HG03280 (cell line): Measurements from ENCODE around the gene SORBS2.
"Not testable (repeated sequence)": the region's sequence is repeated elsewhere in the genome, so short reads cannot be mapped to it uniquely, and the experiment has no call there.

Source experiments
- ATAC-seq: cut with Tn5 transposase; IDR thresholded peaks from one replicate; pipeline ENCODE4 v1.9.1; 2021; ENCODE audit warnings: mild to moderate bottlenecking, moderate library complexity; ENCODE audit not compliant: unreplicated experiment

The SORBS2 gene

GRCh38 chr4:185573651-185574199, 238.3 kb downstream of the SORBS2 start:
- no peak for ATAC-seq

DNA sequence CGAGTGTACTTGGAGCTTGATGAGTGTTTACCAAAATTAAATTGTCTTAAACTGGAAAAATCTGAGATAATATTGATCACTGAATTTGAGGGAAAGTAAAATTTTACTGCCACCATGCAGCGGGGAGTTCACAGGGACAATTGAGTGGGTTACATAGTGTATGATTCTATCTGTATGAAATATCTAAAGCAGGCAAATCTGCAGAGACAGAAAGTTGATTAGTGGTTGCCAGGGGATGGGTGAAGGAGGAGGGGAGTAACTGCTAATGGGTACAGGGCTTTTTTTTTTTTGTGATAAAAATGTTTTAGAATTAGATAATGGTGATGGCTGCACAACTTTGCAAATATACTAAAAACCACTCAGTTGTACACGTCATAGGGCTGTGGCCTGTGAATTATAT, 241.3 kb downstream of the SORBS2 start:
- ATAC-seq: no peak

DNA sequence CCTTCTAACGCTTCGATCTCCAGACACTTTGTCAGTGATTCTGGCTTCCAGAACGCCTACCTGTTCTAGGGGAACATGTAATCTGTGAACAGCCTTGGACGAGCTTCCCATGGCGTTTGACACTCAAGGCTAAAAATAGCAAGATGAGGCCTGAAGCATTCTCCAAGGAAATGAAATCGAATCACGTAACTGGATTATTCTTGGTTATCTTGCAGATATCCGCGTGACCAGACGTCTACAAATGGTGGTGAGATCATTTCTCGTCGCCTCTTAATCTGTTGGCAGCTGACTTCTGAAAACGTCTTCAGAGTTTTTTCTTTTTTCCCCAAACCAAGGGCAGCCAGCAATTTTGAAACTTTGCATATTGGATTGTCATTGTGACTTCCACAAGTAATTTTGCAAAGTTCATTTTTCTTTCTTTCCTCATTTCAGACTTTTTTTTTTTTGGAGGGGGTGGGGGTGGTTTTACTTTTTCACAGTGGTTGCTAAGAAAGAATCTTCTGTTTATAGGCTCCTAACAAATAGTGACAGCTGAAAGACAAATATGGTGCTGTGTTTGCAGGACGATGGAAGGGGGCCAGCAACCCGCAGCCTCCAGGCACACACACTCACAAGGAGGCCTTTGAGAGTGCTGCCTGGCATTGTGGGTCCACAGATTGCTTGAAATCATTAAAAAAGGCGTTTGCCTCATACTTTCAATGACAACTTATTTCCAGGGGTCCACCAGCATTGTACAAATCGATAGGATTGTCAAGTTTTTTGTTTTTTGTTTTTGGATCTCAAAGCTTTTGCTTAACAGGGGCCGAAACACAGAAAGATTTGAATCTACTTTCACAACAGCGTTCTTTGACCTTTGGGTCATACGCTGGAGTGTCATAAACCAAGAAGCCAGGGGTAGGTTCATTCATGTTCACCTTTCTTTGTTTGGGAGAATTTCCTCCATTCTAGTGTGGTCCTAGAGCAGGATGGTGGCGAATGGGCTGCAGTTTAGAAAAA, 244.3 kb downstream of the SORBS2 start:
- ATAC-seq: no peak

GRCh38 chr4:185566972-185567371, 245.0 kb downstream of the SORBS2 start:
- ATAC-seq: no peak

GRCh38 chr4:185566425-185566824, 245.6 kb downstream of the SORBS2 start:
- no peak for ATAC-seq

DNA sequence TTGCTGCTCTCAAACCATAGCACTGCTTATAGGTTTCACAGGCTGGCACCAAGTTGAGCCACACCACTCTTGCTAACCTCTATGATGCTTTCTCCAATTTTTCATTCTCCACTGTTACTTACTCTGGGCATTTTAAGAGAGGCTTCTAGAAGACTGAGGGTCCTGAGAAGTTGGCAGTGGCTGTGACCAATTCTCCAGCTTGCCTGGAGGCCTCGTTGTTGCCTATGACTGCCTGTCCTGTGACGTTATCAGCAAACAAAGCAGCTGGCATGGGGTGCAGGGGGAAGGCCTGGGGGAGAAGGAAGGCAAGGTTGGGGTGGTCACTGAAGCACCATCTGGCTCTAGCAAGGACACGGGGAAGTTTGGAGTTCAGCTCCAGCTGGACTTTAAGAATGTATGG, 246.3 kb downstream of the SORBS2 start:
- no peak for ATAC-seq

- ATAC-seq: no peak
These were observed 247.6 kb downstream of the SORBS2 start for GRCh38 chr4:185564349-185564748.

DNA sequence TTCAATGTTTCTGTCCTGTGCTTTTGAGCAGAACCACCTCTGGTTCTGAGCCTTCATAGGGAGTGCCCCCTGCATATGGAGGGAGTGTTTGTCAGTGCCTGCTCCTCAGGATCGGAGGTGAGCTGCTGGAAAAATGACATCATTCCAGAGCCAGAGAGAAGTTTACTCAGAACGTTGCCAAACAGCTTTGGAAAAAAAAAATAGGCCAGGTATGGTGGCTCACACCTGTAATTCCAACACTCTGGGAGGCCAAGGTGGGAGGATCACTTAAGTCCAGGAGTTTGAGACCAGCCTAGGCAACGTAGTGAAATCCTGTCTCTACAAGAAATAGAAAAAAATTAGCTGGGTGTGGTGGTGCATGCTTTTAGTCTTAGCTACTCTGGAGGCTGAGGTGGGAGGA, 249.5 kb downstream of the SORBS2 start:
- ATAC-seq: no peak

GRCh38 chr4:185560316-185560715, 251.7 kb downstream of the SORBS2 start:
- no peak for ATAC-seq

- no peak for ATAC-seq
These were observed 252.1 kb downstream of the SORBS2 start for GRCh38 chr4:185559915-185560281.

DNA sequence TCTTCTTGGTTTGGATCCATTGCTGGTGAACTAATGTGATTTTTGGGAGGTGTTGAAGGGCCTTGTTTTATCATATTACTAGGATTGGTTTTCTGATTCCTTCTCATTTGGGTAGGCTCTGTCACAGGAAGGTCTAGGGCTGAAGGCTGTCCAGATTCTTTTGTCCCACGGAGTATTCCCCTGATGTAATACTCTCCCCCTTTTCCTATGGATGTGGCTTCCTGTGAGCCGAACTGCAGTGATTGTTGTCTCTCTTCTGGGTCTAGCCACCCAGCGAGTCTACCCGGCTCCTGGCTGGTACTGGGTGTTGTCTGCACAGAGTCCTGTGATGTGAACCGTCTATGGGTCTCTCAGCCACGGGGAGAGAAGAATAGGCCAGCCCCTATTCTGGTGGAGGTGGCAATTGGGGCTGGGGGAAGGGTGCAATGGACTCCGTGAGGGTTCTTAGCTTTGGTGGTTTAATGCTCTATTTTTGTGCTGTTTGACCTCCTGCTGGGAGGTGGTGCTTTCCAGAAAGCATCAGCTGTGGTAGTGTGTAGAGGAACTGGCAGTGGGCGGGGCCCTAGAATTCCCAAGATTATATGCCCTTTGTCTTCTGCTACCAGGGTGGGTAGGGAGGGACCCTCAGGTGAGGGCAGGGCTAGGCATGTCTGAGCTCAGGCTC, 252.6 kb downstream of the SORBS2 start:
- not testable (repeated sequence) for ATAC-seq

DNA sequence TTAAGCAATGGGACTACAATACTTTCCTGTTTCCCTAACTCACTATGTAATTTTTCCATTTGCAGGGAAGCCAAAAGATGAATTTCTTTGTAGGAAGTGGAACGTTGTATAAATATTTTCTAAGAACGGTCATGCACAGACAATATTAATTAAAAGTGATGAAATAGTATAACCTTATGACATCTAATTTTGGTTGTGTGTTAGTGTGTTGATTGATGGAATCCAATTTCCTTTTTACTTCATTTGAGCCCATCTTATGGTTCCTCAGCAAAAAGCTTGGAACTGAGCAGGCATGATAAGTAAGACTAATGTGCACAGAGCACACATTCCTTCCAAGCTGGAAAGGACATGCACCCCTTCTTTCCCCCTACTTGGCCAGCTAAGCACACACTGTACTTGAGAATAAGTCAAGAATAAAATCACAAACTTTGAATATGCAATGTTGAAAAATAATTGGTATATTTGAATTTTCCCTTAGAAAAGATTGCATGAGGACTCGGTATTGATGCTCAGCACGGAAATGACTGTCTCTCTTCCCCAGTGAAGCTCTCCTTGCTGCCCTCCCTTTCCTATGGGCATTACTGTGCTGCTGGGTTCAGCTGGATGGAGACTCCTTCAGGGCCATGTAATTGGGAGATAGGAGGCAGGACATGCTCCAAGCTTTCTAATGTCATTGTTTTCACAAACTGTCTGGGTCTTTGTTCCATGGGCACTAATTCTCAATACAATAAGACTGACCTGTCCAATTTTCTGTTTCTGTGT, 257.4 kb downstream of the SORBS2 start:
- no peak for ATAC-seq

- ATAC-seq: no peak
These were observed 259.7 kb downstream of the SORBS2 start for GRCh38 chr4:185552254-185552653.

DNA sequence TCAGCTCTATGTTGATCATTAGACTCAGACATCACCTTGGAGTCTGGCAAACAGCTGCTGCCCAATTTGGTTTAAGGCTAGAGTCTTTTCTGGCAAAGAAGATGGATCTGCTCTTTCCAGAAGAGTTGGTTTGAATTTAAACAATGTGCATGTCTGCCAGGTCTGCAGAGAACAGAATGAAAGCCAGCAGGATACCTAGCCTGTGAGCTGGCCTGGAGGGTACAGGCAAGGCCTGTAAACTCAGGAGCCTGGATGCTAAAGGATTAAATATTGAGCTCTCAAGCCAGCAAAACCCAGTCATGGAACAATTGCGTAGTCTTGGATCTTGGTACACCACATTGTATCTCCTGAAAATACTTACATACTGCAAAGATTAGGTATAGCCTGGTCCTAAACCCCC, 261.1 kb downstream of the SORBS2 start:
- no peak for ATAC-seq

DNA sequence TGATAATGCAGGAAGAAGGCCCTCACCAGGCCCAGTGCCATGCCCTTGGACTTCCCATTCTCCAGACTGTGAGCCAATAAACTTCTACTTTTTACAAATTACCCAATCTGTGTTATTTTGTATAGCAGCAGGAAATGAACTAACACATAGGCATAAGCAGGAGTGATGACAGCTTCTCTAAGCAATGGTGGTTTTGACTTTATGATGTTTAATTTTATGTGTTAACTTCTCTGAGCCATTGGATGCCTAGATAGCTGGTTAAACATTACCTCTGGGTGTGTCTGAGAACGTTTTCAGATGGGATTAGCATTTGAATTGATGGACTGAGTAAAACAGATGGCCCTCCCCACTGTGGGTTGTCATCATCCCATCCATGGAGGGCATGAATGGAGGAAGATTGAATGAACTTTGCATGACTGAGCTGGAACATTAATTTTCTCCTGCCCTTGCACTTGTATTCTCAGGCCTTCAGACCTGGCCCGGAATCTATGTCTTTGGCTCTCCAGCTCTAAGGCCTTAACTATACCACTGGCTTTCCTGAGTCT, 262.8 kb downstream of the SORBS2 start:
- ATAC-seq: no peak

DNA sequence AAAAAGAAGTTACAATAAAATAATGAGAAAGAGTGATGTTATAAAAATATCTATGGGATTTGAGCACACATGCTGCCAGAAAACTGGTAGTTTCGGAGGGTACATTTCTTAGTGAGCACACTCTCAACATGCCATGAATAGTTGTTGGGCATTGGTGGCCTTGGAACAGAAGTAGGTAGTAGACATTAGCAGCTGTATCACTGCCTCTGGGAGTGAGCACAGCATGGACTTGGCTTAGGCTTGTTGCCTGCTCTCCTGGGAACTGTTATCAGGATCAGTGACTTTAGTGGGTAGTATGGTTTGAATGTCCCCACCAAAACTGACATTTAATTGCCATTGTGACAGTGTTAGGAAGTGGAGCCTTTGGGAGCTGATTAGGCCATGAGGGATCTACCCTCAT, 263.4 kb downstream of the SORBS2 start:
- ATAC-seq: no peak

DNA sequence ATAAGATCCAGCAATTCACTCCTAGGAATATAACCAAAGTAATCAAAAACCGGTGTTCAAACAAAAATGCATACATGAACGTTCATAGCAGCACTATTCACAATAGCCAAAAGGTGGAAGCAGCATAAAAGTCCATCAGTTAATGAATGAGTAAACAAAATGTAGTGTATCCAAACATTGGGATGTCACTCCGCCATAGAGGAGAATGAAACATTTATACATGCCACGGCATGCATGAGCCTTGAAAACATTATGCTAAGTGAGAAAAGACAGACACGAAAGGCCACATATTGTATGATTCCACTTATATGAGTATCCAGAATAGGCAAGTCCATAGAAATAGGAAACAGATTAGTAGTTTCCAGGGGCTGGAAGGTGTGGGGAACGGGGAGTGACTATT, 265.7 kb downstream of the SORBS2 start:
- no peak for ATAC-seq

- ATAC-seq: no peak
These were observed 269.2 kb downstream of the SORBS2 start for GRCh38 chr4:185542626-185543315.

- ATAC-seq: no peak
These were observed 270.7 kb downstream of the SORBS2 start for GRCh38 chr4:185541251-185541727.

GRCh38 chr4:185540487-185541120, 271.4 kb downstream of the SORBS2 start:
- no peak for ATAC-seq
